Stimulated activated CD8-positive, alpha-beta memory T cell treated with anti-CD3 and anti-CD28 coated beads, Interleukin-4, amount 100 ng/mL, for 1 hour (primary cell): ENCODE measurements around the gene DIPK1C.

Experiments
- DNase-seq, 2 donors: peaks; one replicate each; pipeline ENCODE4 v3.0.0-alpha.2; 2020; ENCODE audit warnings: low read depth in 2 of 2, low spot score in 1 of 2

Gene DIPK1C

GRCh38 chr18:74453642-74454198 lies 3.4 kb downstream of the DIPK1C start:
- DNase-seq = no peak

GRCh38 chr18:74453016-74453566 lies 4.0 kb downstream of the DIPK1C start:
- DNase-seq = no peak

- no peak for DNase-seq
Observed at GRCh38 chr18:74451148-74451547, 6.0 kb downstream of the DIPK1C start.

GRCh38 chr18:74450626-74451025 lies 6.5 kb downstream of the DIPK1C start:
- DNase-seq = no peak

GRCh38 chr18:74447404-74448152 lies 9.5 kb downstream of the DIPK1C start:
- no peak for DNase-seq

GRCh38 chr18:74446631-74447403 lies 10.3 kb downstream of the DIPK1C start:
- no peak for DNase-seq

GRCh38 chr18:74446178-74446577 lies 10.9 kb downstream of the DIPK1C start:
- no peak for DNase-seq

GRCh38 chr18:74445585-74445984 lies 11.5 kb downstream of the DIPK1C start:
- no peak for DNase-seq

GRCh38 chr18:74444104-74444503 lies 13.0 kb downstream of the DIPK1C start:
- DNase-seq = no peak

- DNase-seq = no peak
Observed at GRCh38 chr18:74440808-74441427, 16.2 kb downstream of the DIPK1C start.

- no peak for DNase-seq
Observed at GRCh38 chr18:74438091-74438490, 19.0 kb downstream of the DIPK1C start.

GRCh38 chr18:74436158-74436769 lies 20.8 kb downstream of the DIPK1C start:
- no peak for DNase-seq

- DNase-seq = no peak
Observed at GRCh38 chr18:74435740-74436139, 21.4 kb downstream of the DIPK1C start.

GRCh38 chr18:74434466-74434865 lies 22.6 kb downstream of the DIPK1C start:
- DNase-seq = no peak

GRCh38 chr18:74430806-74431571 lies 26.1 kb downstream of the DIPK1C start:
- no peak for DNase-seq

- DNase-seq = no peak
Observed at GRCh38 chr18:74430231-74430630, 26.9 kb downstream of the DIPK1C start.

GRCh38 chr18:74429096-74429495 lies 28.0 kb downstream of the DIPK1C start:
- DNase-seq = no peak

GRCh38 chr18:74427442-74428112 lies 29.5 kb downstream of the DIPK1C start:
- DNase-seq = no peak

- DNase-seq = no peak
Observed at GRCh38 chr18:74425876-74426275, 31.2 kb downstream of the DIPK1C start.

GRCh38 chr18:74425161-74425560 lies 31.9 kb downstream of the DIPK1C start:
- no peak for DNase-seq
